DOHH2 (cell line): Measurements from ENCODE around the gene LAMA5.

Source experiments
- EZH2phosphoT487 ChIP-seq: fragments of 200-600 bp; sonication (generic); IDR thresholded peaks from 2 replicates; pipeline ENCODE4 v1.6.1; 2017; ENCODE audit warnings: borderline replicate concordance, mild to moderate bottlenecking, antibody characterized with exemption, low read length, moderate library complexity, mixed read lengths
- TF ChIP-seq, protein P1 (sequence below): fragments of 200-600 bp; sonication (generic); IDR thresholded peaks from one replicate; pipeline ENCODE4 v1.5.1; 2014; ENCODE audit warnings: antibody characterized with exemption, mild to moderate bottlenecking, low read depth, low read length; ENCODE audit not compliant: poor library complexity, severe bottlenecking

DNA sequence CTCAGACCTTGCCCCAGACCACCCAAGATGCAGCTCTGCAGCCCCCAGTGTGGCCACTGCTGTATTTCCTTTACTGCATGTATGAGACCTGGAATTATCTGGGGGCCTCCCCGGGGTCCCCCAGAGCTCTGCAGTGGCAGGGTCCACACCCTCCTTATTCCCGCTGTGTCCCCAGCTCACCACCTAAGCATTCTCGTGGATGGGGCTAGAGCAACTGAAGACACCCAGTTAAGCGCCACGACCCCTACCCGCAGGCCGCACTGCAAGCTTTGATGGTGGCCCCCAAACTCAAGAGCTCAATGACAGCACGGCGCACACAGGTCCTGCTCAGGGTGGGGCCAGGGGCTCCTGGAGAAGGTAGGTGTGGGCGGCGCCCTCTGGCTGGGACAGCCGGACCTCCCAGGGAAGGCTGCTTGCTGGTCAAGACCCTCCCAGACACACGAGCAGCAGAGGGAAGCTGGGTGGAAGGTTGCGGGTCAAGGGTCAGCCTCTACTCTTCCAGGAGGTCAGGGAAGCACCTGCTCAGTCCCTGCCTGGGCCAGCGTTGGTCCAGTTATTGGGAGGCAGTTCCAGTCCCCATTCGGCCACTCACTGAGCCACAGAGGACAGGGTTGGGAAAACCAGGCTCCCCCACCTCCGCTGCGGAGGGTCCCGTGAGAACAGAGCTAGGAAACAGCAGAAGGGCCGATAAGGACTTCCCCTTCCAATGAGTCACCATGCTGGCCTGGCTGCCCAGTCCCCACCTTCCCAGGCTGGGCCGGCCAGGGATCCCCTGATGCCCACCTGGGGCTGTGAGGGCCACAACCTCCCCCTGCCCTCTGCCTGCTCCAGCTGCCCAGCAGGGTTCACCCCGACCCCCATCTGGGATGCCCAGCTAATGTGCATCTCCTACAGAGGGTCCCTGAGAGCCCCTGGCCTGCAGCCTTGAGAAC is 2.9 kb downstream of the LAMA5 start:
- TF ChIP-seq, protein P1, sequence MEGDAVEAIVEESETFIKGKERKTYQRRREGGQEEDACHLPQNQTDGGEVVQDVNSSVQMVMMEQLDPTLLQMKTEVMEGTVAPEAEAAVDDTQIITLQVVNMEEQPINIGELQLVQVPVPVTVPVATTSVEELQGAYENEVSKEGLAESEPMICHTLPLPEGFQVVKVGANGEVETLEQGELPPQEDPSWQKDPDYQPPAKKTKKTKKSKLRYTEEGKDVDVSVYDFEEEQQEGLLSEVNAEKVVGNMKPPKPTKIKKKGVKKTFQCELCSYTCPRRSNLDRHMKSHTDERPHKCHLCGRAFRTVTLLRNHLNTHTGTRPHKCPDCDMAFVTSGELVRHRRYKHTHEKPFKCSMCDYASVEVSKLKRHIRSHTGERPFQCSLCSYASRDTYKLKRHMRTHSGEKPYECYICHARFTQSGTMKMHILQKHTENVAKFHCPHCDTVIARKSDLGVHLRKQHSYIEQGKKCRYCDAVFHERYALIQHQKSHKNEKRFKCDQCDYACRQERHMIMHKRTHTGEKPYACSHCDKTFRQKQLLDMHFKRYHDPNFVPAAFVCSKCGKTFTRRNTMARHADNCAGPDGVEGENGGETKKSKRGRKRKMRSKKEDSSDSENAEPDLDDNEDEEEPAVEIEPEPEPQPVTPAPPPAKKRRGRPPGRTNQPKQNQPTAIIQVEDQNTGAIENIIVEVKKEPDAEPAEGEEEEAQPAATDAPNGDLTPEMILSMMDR = no peak
- TF ChIP-seq EZH2phosphoT487 = no peak
